ENCODE measurements around the gene DLK1.

DLK1 gene

DNA sequence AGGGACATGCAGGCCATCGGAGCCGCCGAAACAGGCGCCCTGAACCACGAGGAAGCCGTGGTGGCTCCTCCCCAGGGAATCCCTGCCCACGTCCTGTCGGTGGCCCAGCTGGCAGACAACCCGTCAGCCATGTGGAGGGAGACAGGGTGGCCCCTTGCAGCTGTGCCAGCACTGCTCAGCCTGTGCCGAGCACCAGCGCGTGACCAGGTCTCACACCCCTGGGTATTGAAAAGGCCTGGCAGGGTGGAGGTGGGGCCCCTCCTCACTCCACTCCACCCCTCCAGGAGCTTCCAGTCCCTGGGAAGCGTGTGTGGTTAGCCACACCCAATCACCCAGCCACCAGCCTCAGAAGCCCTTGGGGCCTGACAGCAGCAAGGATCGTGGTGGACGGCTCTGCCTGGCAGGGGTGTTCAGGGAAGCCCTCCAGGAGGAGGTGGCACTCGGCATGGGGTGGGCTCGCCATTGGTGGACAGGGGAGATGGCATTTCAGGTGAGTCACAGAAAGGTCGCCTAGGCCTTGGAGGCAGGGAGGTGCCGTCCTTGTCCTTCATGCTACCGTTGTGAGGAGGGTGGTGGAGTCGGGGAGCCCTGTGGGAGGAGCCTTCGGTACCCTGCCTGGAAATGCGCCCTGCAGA lies 12.3 kb upstream of the DLK1 start:
- DNase-seq = no peak

GRCh38 chr14:100715332-100715731 lies 11.4 kb upstream of the DLK1 start:
- no peak for DNase-seq

DNA sequence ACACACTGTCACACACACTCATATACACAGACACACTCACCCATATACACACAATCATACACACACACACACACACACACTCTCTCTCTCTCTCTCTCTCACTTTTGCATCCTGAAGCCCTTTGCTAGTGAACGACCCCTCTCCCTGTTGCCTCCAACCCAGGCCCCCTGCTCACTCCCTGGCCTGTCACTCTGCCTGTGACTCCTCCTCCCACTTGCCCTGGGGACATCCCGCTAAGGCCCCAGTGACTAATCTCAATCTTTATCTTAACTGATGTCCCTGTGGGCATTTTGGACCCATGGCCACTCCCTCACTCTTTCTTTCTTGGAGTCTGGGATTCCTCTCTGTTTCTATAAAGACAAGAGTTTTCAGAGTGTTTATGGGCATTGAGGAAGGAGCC lies 10.9 kb upstream of the DLK1 start:
- DNase-seq = no peak

DNA sequence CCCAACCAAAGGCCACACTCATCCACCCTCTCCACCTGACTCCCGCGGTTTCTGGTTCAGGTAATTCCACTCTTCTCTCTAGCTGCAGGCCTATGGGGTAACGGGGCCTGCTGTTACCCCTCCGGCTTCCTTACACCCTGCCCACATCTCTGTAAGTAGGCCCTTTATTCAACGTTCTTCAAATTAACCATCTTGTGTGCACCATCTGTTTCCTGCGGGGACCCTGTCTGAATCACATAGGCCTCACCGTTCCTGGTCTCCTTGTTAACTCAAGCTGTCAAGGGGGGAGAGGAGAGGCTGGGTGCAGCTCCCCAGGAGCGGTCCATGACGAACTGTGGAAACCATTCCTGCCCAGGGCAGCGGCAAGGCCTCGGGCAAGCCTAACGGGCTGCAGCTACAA lies 9.3 kb upstream of the DLK1 start:
- DNase-seq = no peak

GRCh38 chr14:100719976-100720520 lies 6.6 kb upstream of the DLK1 start:
- no peak for DNase-seq

DNA sequence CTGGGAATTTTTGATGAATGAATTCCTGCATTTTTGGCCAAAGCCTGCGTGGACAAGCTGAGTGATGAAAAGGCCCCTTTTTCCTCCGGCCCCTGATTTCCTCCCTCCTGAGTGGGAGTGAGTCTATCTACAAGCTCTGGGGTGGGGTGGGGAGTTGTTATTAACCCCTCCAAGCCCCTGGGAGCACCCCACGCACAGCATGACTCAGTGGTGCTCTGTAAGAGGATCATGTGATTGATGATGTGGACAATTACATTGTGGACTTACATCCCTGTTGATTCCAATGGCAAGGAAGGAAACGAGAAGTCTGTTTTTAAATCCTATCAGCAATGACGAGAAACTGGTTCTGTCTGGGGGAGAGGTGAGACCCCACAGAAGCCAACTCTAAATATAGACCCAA lies 5.1 kb upstream of the DLK1 start:
- no peak for DNase-seq

- DNase-seq = no peak
These were observed 4.3 kb upstream of the DLK1 start for GRCh38 chr14:100722367-100722766.

- DNase-seq = no peak
These were observed 3.4 kb upstream of the DLK1 start for GRCh38 chr14:100723135-100723829.

DNA sequence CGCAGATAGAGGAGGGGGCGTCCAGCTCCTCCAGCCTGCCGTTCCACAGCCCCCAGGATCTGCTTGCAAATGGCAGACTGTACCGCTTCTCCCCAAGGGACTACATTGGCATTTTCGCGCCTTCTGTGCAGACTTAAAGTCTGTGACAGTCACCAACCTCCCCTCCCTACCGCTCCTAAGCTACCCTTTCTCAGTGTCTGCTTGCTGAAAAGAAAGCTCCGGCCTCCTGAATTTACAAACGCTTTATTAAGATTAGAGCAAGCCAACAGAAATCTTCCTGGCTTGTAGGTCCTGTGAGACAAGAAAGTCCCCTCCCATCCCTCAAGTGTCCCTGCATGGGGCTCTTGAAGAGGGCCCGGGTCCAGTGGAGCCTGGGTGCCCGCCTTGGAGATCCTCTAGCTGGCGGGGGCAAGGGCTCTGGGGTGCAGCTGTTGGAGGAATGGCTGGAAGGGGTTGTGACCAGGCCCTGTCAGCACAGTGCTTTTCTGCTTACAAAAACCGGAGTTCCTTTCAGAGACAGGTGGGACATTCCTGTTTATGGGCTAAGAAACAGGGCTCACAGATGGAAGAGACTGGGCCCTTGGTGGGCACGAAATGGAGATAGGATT lies 2.8 kb upstream of the DLK1 start:
- DNase-seq = no peak

- no peak for DNase-seq
These were observed 2.2 kb upstream of the DLK1 start for GRCh38 chr14:100724536-100724935.

DNA sequence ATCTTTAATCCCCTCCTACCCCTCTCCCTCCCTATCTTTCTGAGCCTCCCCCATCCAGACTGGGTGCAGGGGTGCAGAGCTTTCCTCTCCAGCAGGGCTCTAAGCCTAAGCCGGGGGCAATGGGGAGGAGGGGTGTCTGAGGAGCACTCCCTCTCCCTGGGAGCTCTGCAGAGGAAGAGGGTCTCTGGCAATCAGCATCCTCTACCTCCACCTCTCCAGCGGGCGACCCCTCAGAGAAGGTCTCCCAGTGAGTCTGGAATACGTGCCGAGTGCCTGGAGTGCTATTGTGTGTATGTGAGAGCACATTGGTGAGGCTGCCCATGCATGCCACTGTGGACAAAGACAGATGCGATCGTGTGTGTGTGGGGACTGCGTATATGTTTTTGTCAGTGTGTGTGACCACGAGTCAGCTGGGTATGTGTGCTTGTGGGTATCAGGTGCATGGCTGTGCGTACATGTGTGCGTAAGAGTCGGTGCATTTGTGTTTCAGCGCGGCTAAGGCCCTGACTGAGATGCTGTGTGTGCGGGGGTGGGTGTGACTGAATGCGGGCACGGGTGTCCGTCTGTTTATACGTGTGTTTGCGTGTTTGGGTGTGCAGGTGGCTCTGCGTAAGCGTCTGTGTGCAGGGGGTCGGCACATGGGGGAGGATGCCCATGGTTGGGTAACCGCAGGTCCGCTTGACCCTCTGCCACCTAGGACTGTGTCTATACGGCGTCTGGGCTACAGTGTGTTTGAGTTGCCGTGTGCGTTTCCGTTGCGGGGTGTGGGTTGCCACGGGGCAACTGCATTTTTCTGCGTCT lies 905 bp upstream of the DLK1 start:
- no peak for DNase-seq

DNA sequence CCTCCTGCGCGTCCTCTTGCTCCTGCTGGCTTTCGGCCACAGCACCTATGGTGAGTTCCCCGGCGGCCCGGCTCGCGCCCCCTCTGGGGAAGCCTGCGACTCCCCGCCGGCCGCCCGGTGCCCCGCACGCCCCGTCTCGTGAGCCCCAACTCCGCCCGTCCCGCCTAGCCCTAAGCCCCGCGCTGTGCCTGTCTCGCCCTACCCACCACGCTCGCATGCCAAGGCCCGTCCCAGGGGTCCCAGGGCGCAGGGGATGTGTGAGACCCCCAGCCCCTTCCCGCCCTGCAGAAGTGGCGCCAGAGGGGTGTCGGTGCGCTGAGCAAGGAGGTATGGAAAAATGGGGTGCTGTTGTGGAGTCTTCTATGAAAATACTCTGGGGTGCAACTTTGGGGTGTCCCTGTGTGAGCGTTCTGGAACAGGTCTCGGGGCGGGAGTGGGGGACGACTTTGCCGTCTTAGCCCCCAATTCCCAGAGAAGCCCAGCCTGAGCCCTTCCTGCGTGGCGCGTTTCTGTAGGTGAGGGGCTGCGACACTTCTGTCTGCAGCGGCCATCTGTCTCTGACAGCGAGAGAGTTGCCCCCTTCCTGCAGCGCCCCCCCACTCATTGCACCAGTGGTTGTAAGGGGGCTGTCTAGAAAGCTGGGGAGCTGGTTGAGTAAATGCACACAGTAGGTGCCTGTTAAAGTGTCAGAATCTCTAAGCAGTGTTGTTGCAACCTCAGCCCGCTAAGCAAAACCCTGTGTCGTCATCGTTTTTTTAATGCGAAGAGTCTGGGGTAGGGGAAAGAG lies 587 bp downstream of the DLK1 start:
- DNase-seq = no peak

GRCh38 chr14:100727873-100728240 lies 1.2 kb downstream of the DLK1 start:
- no peak for DNase-seq

DNA sequence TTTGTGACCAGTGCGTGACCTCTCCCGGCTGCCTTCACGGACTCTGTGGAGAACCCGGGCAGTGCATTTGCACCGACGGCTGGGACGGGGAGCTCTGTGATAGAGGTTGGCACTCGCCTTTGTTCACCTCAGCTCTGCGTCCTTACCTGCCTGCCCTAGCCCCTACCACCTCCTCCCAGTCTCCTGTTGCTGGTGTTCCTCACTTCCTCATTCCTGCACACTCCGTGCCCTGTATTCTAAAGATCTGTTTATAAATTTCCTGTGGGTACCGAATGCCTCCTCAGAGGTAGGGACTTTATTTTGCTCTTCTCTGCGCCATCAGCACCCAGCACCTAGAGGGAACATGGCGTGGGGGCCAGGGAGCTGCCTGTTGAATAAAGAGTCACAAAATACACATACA lies 2.3 kb downstream of the DLK1 start:
- no peak for DNase-seq

DNA sequence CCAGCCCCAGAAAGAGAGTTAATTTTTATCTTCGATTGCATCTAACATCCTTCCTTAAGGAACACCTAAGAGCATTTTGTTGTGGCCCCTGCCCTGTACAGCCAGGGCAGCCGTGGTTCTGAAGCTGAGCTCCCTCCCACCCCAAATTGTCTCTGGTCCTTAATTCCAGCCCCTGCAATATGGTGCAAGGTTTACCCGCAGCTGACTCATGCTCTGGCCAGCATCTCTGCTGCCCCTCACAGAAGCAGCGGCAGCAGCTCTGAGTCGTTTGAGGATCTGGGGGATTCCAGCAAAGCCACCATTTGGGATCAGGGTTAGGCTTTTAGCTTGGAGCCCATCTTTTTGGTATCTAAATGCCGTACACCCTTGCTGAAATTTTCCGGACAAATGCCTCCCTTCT lies 3.3 kb downstream of the DLK1 start:
- no peak for DNase-seq

- DNase-seq = no peak
These were observed 3.9 kb downstream of the DLK1 start for GRCh38 chr14:100730581-100730980.

GRCh38 chr14:100731011-100731670 lies 4.4 kb downstream of the DLK1 start:
- no peak for DNase-seq

- no peak for DNase-seq
These were observed 5.4 kb downstream of the DLK1 start for GRCh38 chr14:100731846-100732765.

- no peak for DNase-seq
These were observed 6.0 kb downstream of the DLK1 start for GRCh38 chr14:100732766-100733100.

GRCh38 chr14:100733152-100733850 lies 6.6 kb downstream of the DLK1 start:
- DNase-seq = no peak
